ENCODE measurements around the gene SIAH2. TPM values are rescaled to one million over a fixed set of nuclear protein-coding genes. Genes with fewer than 3 reads are reported as not detected.
"Not testable (repeated sequence)": the region's sequence is repeated elsewhere in the genome, so short reads cannot be mapped to it uniquely, and the experiment has no call there.

SIAH2 gene
- total RNA-seq, result 26.9 and 31.2 TPM in 2 replicates

GRCh38 chr3:150763122-150763840 lies at the start of gene SIAH2:
SIAH2 (minus strand) TSS chr3:150763169; CDS start chr3:150762849, 320 bp downstream.
- DNase-seq, result peak; percentile 97

- DNase-seq, result no peak
Measured at GRCh38 chr3:150811984-150812383, 49.0 kb upstream of the SIAH2 start.

DNA sequence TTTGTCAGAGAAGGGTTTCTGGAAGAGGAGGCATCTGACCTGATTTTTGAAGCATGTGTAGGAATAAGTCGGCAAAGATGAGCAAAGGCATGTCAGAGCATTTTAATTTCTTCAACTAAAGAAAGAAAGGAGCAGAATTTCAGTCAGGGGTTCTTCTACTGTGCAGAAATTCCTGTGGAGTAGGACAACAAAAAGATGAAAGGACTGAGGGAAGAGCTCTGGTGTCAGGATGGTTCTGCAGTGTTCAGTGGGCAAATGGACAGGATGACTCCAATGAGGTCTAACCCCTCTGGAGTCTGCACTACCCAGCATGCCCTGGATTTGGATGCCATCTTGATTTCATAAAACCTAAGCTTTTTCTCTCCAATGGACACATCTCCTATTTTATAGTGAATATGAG lies 47.7 kb upstream of the SIAH2 start:
- no peak for DNase-seq

DNA sequence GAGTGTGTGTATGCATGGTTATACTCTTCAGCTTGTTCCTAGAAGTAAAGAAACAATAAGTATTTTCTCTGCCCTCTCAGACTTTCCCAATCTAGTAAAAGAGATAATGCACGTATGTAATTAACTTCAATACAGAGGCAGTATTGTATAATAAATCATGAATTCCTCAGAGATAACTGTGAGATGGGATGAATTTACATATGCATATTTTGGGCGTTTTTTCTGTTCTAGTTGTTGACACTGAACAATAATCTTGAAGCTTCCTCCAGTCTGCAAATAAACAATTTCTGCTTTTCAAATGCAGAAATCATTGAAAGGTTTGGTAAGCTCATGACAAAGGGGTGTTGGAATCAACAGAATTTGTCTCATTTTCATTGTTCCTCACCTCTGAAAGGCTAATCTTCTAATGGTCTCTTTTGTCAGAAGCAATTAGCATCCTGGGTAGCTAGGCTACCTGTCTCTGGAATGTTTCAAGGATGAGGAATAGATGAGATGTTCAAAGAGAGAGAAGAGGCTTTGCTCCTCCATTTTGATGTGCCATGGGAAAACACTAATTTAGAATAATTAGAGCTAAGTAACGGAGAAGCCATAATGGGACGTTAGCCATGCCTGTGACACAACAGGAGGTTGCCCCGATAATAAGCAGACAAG lies 43.3 kb upstream of the SIAH2 start:
- DNase-seq, result no peak

GRCh38 chr3:150805354-150805753 lies 42.4 kb upstream of the SIAH2 start:
- DNase-seq, result no peak

- DNase-seq, result no peak
Measured at GRCh38 chr3:150803440-150803985, 40.5 kb upstream of the SIAH2 start.

GRCh38 chr3:150800722-150801121 lies 37.8 kb upstream of the SIAH2 start:
- no peak for DNase-seq

- DNase-seq, result no peak
Measured at GRCh38 chr3:150798122-150798618, 35.2 kb upstream of the SIAH2 start.

- no peak for DNase-seq
Measured at GRCh38 chr3:150797155-150797554, 34.2 kb upstream of the SIAH2 start.

- DNase-seq, result not testable (repeated sequence)
Measured at GRCh38 chr3:150796527-150796926, 33.6 kb upstream of the SIAH2 start.

DNA sequence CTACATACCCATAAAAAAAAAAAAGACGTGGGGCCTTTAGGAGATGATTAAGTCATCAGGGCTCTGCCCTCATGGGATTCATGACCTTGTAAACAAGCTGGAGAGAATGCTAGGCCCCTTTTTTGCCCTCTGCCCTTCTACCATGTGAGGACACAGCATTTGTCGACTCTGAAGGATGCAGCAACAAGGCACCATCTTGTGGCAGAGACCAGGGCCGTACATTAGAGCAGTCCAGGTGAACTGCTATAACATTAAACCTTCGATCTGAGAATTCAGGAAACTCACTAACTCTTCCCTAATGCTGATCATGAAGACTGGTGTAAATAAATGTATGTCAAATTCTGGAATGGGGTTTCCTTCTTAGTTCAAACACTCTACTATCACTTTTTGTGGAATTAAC lies 30.7 kb upstream of the SIAH2 start:
- no peak for DNase-seq

DNA sequence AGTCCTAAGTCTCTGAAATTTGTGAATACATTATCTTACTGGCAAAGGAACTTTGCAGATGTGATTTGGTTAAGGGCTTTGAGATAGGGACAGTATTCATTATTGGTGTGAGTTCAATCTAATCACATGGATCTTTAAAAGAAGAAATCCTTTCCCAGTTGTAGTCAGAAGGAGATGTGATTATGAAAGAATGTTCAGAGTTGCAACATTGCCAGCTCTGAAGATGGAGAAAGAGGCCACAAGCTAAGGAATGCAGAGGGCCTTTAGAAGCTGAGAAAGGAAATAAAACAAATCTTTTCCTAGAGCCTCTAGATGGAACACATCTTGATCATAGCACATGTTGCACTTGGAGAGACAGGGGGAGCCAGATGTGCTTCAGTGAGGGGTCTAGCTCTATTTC lies 27.7 kb upstream of the SIAH2 start:
- DNase-seq, result no peak

GRCh38 chr3:150789451-150789850 lies 26.5 kb upstream of the SIAH2 start:
- no peak for DNase-seq

DNA sequence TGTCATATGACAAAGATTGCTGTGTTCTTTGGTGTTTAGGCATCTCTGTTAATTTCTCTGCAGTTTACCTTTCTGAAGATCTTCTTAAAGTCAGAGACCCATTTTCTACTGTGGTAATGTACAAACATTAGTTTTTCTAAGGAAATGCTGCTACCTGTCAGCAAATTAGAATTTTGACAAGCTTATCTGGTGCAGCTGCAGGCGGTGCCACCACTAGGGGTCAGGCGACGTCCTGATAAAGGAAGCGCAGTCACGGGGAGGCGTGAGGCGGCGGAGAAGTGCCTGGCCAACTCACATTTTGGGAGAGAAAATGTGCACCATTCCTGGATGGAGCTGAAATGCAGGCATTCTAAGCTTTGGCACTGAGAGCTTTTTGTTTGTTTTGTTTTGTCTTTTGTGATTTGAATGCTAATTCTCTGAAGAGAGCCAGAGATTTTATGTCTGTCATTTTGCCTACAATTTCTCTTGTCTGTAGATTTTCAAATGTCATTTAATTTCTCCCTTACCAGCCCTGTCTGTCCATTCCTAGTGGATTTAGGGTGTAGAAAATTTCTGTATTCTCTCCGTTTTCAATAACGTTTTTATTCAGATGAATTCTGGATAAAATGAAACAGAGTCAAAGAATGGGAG lies 24.9 kb upstream of the SIAH2 start:
- DNase-seq, result peak; percentile 84

GRCh38 chr3:150786791-150787190 lies 23.8 kb upstream of the SIAH2 start:
- DNase-seq, result no peak

GRCh38 chr3:150784747-150785125 lies 21.8 kb upstream of the SIAH2 start:
- DNase-seq, result no peak

GRCh38 chr3:150783920-150784746 lies 21.2 kb upstream of the SIAH2 start:
- DNase-seq, result no peak

- no peak for DNase-seq
Measured at GRCh38 chr3:150783316-150783715, 20.3 kb upstream of the SIAH2 start.

GRCh38 chr3:150779402-150779858 lies 16.5 kb upstream of the SIAH2 start:
- no peak for DNase-seq

GRCh38 chr3:150778793-150779401 lies 15.9 kb upstream of the SIAH2 start:
- no peak for DNase-seq

- no peak for DNase-seq
Measured at GRCh38 chr3:150775001-150775599, 12.1 kb upstream of the SIAH2 start.
